Transverse colon (tissue), 4 donors: ENCODE results near the gene NUAK2.

Experiments used
- CTCF ChIP-seq, 5 experiments: fragments of 200-600 bp in 3 of 5; fragments of 450-650 bp in 2 of 5; sonication (generic) in 3 of 5; IDR thresholded peaks; 1 replicate in 2 of 5; 2 replicates in 3 of 5; pipeline ENCODE4 v1.5.1; 2016 to 2017; ENCODE audit warnings: antibody characterized with exemption in 5 of 5, inconsistent platforms in 3 of 5, mild to moderate bottlenecking in 2 of 5, moderate library complexity in 1 of 5
- POLR2AphosphoS5 ChIP-seq, 3 donors: sonication (generic); formaldehyde crosslinking; IDR thresholded peaks; one replicate each; pipeline ENCODE4 v1.6.1; 2016; ENCODE audit warnings: antibody characterized with exemption in 3 of 3

GRCh38 chr1:205294175-205294917 is 27.2 kb downstream of the NUAK2 start:
- TF ChIP-seq CTCF (IDR thresholded peaks at IDR 0.05) (no peak), POLR2AphosphoS5 (IDR thresholded peaks at IDR 0.05) (no peak)
